ENCODE results near the gene TPPP. TPM values are rescaled to one million over a fixed set of nuclear protein-coding genes. Genes with fewer than 3 reads are reported as not detected.

The TPPP gene
- total RNA-seq, 1 experiment from 2014 or later = 0.12 TPM

- CTCF ChIA-PET = interaction anchor here (1.2 kb wide), 1 partner anchor 19 kb away, joined by 5 read pairs; no protein-coding TSS in a partner anchor
- intact Hi-C loops (cut with micrococcal nuclease) = no loop called here
Observed at GRCh38 chr5:652023-652515, 41.1 kb downstream of the TPPP start.

DNA sequence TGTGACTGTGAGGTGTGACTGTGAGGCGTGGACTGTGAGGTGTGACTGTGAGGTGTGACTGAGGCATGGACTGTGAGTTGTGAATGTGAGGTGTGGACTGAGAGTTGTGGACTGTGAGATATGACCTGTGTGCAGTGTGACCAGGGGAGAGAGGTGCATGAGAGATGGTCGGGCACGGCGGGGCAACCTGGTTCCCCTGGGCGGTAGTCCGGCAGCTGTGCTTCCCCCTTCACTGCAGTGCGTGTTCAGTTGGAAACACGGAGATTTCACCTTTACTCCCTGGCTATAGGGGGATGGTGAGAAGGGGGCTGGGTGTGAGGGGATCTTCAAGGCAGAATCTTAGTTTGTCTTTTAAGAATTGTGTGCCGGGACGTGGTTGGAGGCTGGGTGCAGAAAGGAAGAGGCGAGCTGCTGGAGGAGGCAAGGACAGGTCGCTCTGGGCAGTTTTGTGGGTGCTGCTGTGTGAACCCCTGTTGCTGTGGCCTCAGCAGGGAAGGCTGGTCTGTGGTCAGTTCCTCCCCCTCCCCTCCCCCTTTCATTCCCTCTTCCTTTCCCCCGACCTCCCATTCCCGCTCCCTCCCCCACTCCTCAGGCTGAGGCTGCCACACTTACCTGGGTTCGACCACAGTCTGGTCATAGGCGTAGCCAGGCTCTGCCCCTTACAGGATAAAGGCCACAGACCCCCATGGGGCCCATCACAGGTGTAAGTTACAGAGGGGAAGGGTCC, 41.7 kb downstream of the TPPP start:
- no peaks in the 10 kb centered on the region for H3K27me3 Mint-ChIP-seq (ENCODE audit: insufficient read depth, unreplicated experiment)
- intact Hi-C loops (cut with micrococcal nuclease) = no loop called here
- no peak overlapping the region for H3K27ac Mint-ChIP-seq (ENCODE audit: low read depth, unreplicated experiment)
- no TSS peak for BruUV-seq (replicated peaks)
- peaks cover 11% of the 10 kb centered on the region for H3K36me3 Mint-ChIP-seq (ENCODE audit: insufficient read depth, unreplicated experiment)
- DNase-seq (ENCODE audit: unreplicated experiment) = no peak
- TF ChIP-seq, protein P1, sequence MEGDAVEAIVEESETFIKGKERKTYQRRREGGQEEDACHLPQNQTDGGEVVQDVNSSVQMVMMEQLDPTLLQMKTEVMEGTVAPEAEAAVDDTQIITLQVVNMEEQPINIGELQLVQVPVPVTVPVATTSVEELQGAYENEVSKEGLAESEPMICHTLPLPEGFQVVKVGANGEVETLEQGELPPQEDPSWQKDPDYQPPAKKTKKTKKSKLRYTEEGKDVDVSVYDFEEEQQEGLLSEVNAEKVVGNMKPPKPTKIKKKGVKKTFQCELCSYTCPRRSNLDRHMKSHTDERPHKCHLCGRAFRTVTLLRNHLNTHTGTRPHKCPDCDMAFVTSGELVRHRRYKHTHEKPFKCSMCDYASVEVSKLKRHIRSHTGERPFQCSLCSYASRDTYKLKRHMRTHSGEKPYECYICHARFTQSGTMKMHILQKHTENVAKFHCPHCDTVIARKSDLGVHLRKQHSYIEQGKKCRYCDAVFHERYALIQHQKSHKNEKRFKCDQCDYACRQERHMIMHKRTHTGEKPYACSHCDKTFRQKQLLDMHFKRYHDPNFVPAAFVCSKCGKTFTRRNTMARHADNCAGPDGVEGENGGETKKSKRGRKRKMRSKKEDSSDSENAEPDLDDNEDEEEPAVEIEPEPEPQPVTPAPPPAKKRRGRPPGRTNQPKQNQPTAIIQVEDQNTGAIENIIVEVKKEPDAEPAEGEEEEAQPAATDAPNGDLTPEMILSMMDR (IDR thresholded peaks at IDR 0.05; ENCODE audit: unreplicated experiment) = no peak
- H3K4me3 Mint-ChIP-seq (ENCODE audit: unreplicated experiment) = no peak overlapping the region
- ChIA-PET POLR2A (no interaction called here), CTCF (no interaction called here)
- H3K4me1 Mint-ChIP-seq (ENCODE audit: insufficient read depth, unreplicated experiment) = no peaks in the 10 kb centered on the region
- no peaks in the 10 kb centered on the region for H3K9me3 Mint-ChIP-seq (ENCODE audit: unreplicated experiment)

More at GRCh38 chr5:652023-652515, 41.1 kb downstream of the TPPP start:
- Mint-ChIP-seq H3K36me3 (ENCODE audit: insufficient read depth, unreplicated experiment) (peaks cover 11% of the 10 kb centered on the region), H3K27me3 (ENCODE audit: insufficient read depth, unreplicated experiment) (no peaks in the 10 kb centered on the region), H3K4me3 (ENCODE audit: unreplicated experiment) (no peak overlapping the region), H3K4me1 (ENCODE audit: insufficient read depth, unreplicated experiment) (no peaks in the 10 kb centered on the region), H3K27ac (ENCODE audit: low read depth, unreplicated experiment) (no peak overlapping the region), H3K9me3 (ENCODE audit: unreplicated experiment) (no peaks in the 10 kb centered on the region)
- no peak for DNase-seq (ENCODE audit: unreplicated experiment)
- POLR2A ChIA-PET = interaction anchor here (1.6 kb wide), 1 partner anchor 37 kb away, joined by 3 read pairs; no protein-coding TSS in a partner anchor
- BruUV-seq (replicated peaks) = no TSS peak
- TF ChIP-seq, protein P1 (IDR thresholded peaks at IDR 0.05; ENCODE audit: unreplicated experiment) = no peak

GRCh38 chr5:647727-648126, 45.4 kb downstream of the TPPP start:
- intact Hi-C loops (cut with micrococcal nuclease) = no loop called here
- no peak overlapping the region for H3K27ac Mint-ChIP-seq (ENCODE audit: low read depth, unreplicated experiment)
- peaks cover 23% of the 10 kb centered on the region for H3K36me3 Mint-ChIP-seq (ENCODE audit: insufficient read depth, unreplicated experiment)
- TF ChIP-seq, protein P1 (IDR thresholded peaks at IDR 0.05; ENCODE audit: unreplicated experiment) = no peak
- no peak for DNase-seq (ENCODE audit: unreplicated experiment)
- ChIA-PET POLR2A (interaction anchor here (0.7 kb wide), 1 partner anchor 364 kb away, joined by 3 read pairs; no protein-coding TSS in a partner anchor), CTCF (interaction anchor here (1.0 kb wide), 1 partner anchor 275 kb away, joined by 3 read pairs; no protein-coding TSS in a partner anchor)
- H3K4me1 Mint-ChIP-seq (ENCODE audit: insufficient read depth, unreplicated experiment) = no peaks in the 10 kb centered on the region
- no peak overlapping the region for H3K4me3 Mint-ChIP-seq (ENCODE audit: unreplicated experiment)
- H3K27me3 Mint-ChIP-seq (ENCODE audit: insufficient read depth, unreplicated experiment) = no peaks in the 10 kb centered on the region
- no TSS peak for BruUV-seq (replicated peaks)
- no peaks in the 10 kb centered on the region for H3K9me3 Mint-ChIP-seq (ENCODE audit: unreplicated experiment)

GRCh38 chr5:647311-647710, 45.8 kb downstream of the TPPP start:
- POLR2A ChIA-PET = interaction anchor here (0.7 kb wide), 1 partner anchor 364 kb away, joined by 3 read pairs; no protein-coding TSS in a partner anchor
- no peak overlapping the region for H3K4me3 Mint-ChIP-seq (ENCODE audit: unreplicated experiment)
- intact Hi-C loops (cut with micrococcal nuclease) = no loop called here
- TF ChIP-seq, protein P1 (IDR thresholded peaks at IDR 0.05; ENCODE audit: unreplicated experiment) = no peak
- DNase-seq (ENCODE audit: unreplicated experiment) = no peak
- no peaks in the 10 kb centered on the region for H3K9me3 Mint-ChIP-seq (ENCODE audit: unreplicated experiment)
- H3K4me1 Mint-ChIP-seq (ENCODE audit: insufficient read depth, unreplicated experiment) = no peaks in the 10 kb centered on the region
- H3K27ac Mint-ChIP-seq (ENCODE audit: low read depth, unreplicated experiment) = no peak overlapping the region
- H3K27me3 Mint-ChIP-seq (ENCODE audit: insufficient read depth, unreplicated experiment) = no peaks in the 10 kb centered on the region
- peaks cover 27% of the 10 kb centered on the region for H3K36me3 Mint-ChIP-seq (ENCODE audit: insufficient read depth, unreplicated experiment)
- no TSS peak for BruUV-seq (replicated peaks)
- CTCF ChIA-PET = interaction anchor here (1.0 kb wide), 1 partner anchor 275 kb away, joined by 3 read pairs; no protein-coding TSS in a partner anchor
